Aorta (tissue), 5 donors: ENCODE measurements around the gene ACAP3. TPM values are rescaled to one million over a fixed set of nuclear protein-coding genes. Genes with fewer than 3 reads are reported as not detected.
A peak's percentile ranks its signal among the peaks of the same experiment; 100 is the strongest.

Experiments
- ATAC-seq: fragments of 200-7000 bp; cut with Tn5 transposase; one replicate; pipeline ENCODE4 v1.9.1; 2022; ENCODE audit warnings: moderate library complexity; ENCODE audit not compliant: low FRiP score
- DNase-seq, 2 donors: peaks; one replicate each; pipeline ENCODE4 v3.0.0-alpha.2; 2020
- H3K27ac ChIP-seq, 2 donors: one replicate each; pipeline ENCODE4 v1.5.1; 2013; ENCODE audit warnings: low read length in 2 of 2, mild to moderate bottlenecking in 2 of 2, moderate library complexity in 2 of 2, control low read depth in 1 of 2, inconsistent platforms in 1 of 2, low read depth in 1 of 2
- H3K27me3 ChIP-seq, 2 donors: one replicate each; pipeline ENCODE4 v1.6.1; 2013; ENCODE audit warnings: control low read depth in 1 of 2, low read length in 1 of 2, mild to moderate bottlenecking in 1 of 2, moderate library complexity in 1 of 2; ENCODE audit not compliant: insufficient read depth in 2 of 2, control insufficient read depth in 1 of 2
- H3K36me3 ChIP-seq, 2 donors: one replicate each; pipeline ENCODE4 v1.6.1; 2013; ENCODE audit warnings: control low read depth in 1 of 2, low read length in 1 of 2, mild to moderate bottlenecking in 1 of 2; ENCODE audit not compliant: insufficient read depth in 2 of 2, control insufficient read depth in 1 of 2
- H3K4me1 ChIP-seq, 2 donors: one replicate each; pipeline ENCODE4 v1.6.1; 2013; ENCODE audit warnings: low read length in 2 of 2, control low read depth in 1 of 2, mild to moderate bottlenecking in 1 of 2, moderate library complexity in 1 of 2; ENCODE audit not compliant: insufficient read depth in 2 of 2, control insufficient read depth in 1 of 2
- H3K4me3 ChIP-seq, 2 donors: one replicate each; pipeline ENCODE4 v1.5.1; 2013; ENCODE audit warnings: low read length in 2 of 2, control low read depth in 1 of 2, mild to moderate bottlenecking in 1 of 2
- H3K9me3 ChIP-seq: one replicate; pipeline ENCODE4 v1.6.1; 2013; ENCODE audit warnings: mild to moderate bottlenecking, low read length; ENCODE audit not compliant: control insufficient read depth
- WGBS, 2 donors: extraction: QIAGEN DNeasy Blood & Tissue Kit; methylation state at CpG; one replicate each; pipeline ENCODE4 v1.1.7; 2013; 5-methylcytosine and 5-hydroxymethylcytosine counted together
- intact Hi-C, 2 donors: fragments of 100-400 bp; cut with DNase I; formaldehyde crosslinking; loops; one replicate each; pipeline versions ENCODE4 v1.14.2 to v1.15.0; 2022
- polyA plus RNA-seq, 2 donors: library from polyadenylated mRNA; stranded (reverse); fragments of 200-250 nt; gene quantifications; one replicate each; pipeline ENCODE4 v1.2.3, GENCODE V29; 2013
- total RNA-seq, 2 donors: library from RNA; stranded (reverse); fragmentation: NEBNext Ultra II Directional; extraction: Animal tissue kit (Norgen Biotek cat#: 25700); gene quantifications; one replicate each; pipeline ENCODE4 v1.2.1, GENCODE V29; 2021
- donor health status: healthy with polysubstance abuse.
- donor health status: Bipolar disorder and iron deficiency.
- donor health status: DM: no; HTN: no; CAD: no.
- donor health status: DM: no; HTN: no; CAD: no.
- donor health status: DM: yes; HTN: yes; CAD: no.

The ACAP3 gene
- total and polyA plus RNA-seq, 4 donors, result 10.6 to 69.2 (median 44.4) TPM

- Histone ChIP-seq H3K4me3 (peak overlapping the region; percentile 88 to 96), H3K27me3 (no peaks in the 10 kb centered on the region), H3K9me3 (no peaks in the 10 kb centered on the region), H3K36me3 (no peaks in the 10 kb centered on the region), H3K27ac (no peak overlapping the region), H3K4me1 (no peaks in the 10 kb centered on the region)
- ATAC-seq (no peak), DNase-seq (peak in 1 of 2 donors; percentile 48)
- intact Hi-C loops, result no loop called here
- WGBS, 2 donors, result 42% methylated on average over 43 of the region's 43 CpGs
Measured at GRCh38 chr1:1272341-1273208, 35.2 kb downstream of the ACAP3 start.

GRCh38 chr1:1270813-1271212 is 36.9 kb downstream of the ACAP3 start:
- DNase-seq (peak in 1 of 2 donors; percentile 57), ATAC-seq (no peak)
- intact Hi-C loops, result no loop called here
- Histone ChIP-seq H3K4me3 (no peak overlapping the region), H3K36me3 (no peaks in the 10 kb centered on the region), H3K4me1 (no peaks in the 10 kb centered on the region), H3K9me3 (no peaks in the 10 kb centered on the region), H3K27ac (no peak overlapping the region), H3K27me3 (no peaks in the 10 kb centered on the region)
- 67 to 76% methylated on average over 7 of the region's 7 CpGs for whole genome bisulfite sequencing, 2 donors

GRCh38 chr1:1268284-1268682 is 39.4 kb downstream of the ACAP3 start:
- no peak for ATAC-seq
- H3K36me3 ChIP-seq, result no peaks in the 10 kb centered on the region
- H3K27me3 ChIP-seq, result no peaks in the 10 kb centered on the region
- intact Hi-C loops, result no loop called here
- no peak for DNase-seq
- WGBS, 2 donors, result 93 to 95% methylated on average over 13 of the region's 13 CpGs
- H3K4me3 ChIP-seq, result no peak overlapping the region
- no peaks in the 10 kb centered on the region for H3K4me1 ChIP-seq
- no peaks in the 10 kb centered on the region for H3K9me3 ChIP-seq
- no peak overlapping the region for H3K27ac ChIP-seq

GRCh38 chr1:1267488-1268283 is 40.0 kb downstream of the ACAP3 start:
- H3K4me3 ChIP-seq, result no peak overlapping the region
- no peak overlapping the region for H3K27ac ChIP-seq
- peaks cover 0 to 2% of the 10 kb centered on the region in 2 donors for H3K36me3 ChIP-seq
- ATAC-seq (no peak), DNase-seq (no peak)
- intact Hi-C loops, result no loop called here
- WGBS, 2 donors, result 94 to 95% methylated on average over 39 of the region's 39 CpGs
- no peaks in the 10 kb centered on the region for H3K27me3 ChIP-seq
- H3K4me1 ChIP-seq, result no peaks in the 10 kb centered on the region
- no peaks in the 10 kb centered on the region for H3K9me3 ChIP-seq

- Histone ChIP-seq H3K9me3 (no peaks in the 10 kb centered on the region), H3K4me3 (no peak overlapping the region), H3K4me1 (no peaks in the 10 kb centered on the region), H3K36me3 (peaks cover 0 to 2% of the 10 kb centered on the region in 2 donors), H3K27me3 (no peaks in the 10 kb centered on the region), H3K27ac (no peak overlapping the region)
- intact Hi-C loops, result no loop called here
- no peak for DNase-seq
- no peak for ATAC-seq
- WGBS, 2 donors, result 64 to 72% methylated on average over 10 of the region's 10 CpGs
Measured at GRCh38 chr1:1264868-1265272, 42.9 kb downstream of the ACAP3 start.

- peaks cover 0 to 2% of the 10 kb centered on the region in 2 donors for H3K36me3 ChIP-seq
- intact Hi-C loops, result no loop called here
- no peak overlapping the region for H3K4me3 ChIP-seq
- no peak overlapping the region for H3K27ac ChIP-seq
- ATAC-seq (no peak), DNase-seq (no peak)
- no peaks in the 10 kb centered on the region for H3K4me1 ChIP-seq
- WGBS, 2 donors, result 87 to 89% methylated on average over 9 of the region's 9 CpGs
- no peaks in the 10 kb centered on the region for H3K9me3 ChIP-seq
- no peaks in the 10 kb centered on the region for H3K27me3 ChIP-seq
Measured at GRCh38 chr1:1264026-1264425, 43.7 kb downstream of the ACAP3 start.

- peaks cover 0 to 2% of the 10 kb centered on the region in 2 donors for H3K36me3 ChIP-seq
- intact Hi-C loops, result no loop called here
- WGBS, 2 donors, result 94 to 96% methylated on average over 8 of the region's 8 CpGs
Measured at GRCh38 chr1:1262758-1263157, 45.0 kb downstream of the ACAP3 start.

GRCh38 chr1:1262071-1262470 is 45.7 kb downstream of the ACAP3 start:
- H3K9me3 ChIP-seq, result no peaks in the 10 kb centered on the region
- H3K36me3 ChIP-seq, result peaks cover 0 to 2% of the 10 kb centered on the region in 2 donors
- no peak overlapping the region for H3K27ac ChIP-seq
- H3K4me1 ChIP-seq, result no peaks in the 10 kb centered on the region
- DNase-seq, result no peak
- no peak overlapping the region for H3K4me3 ChIP-seq
- intact Hi-C loops, result no loop called here
- 96 to 97% methylated on average over 17 of the region's 17 CpGs for WGBS, 2 donors
- ATAC-seq, result no peak
- H3K27me3 ChIP-seq, result no peaks in the 10 kb centered on the region

More at GRCh38 chr1:1262758-1263157, 45.0 kb downstream of the ACAP3 start:
- ATAC-seq (no peak), DNase-seq (no peak)
- Histone ChIP-seq H3K4me1 (no peaks in the 10 kb centered on the region), H3K4me3 (no peak overlapping the region), H3K9me3 (no peaks in the 10 kb centered on the region), H3K27me3 (no peaks in the 10 kb centered on the region), H3K27ac (no peak overlapping the region)
